ENCODE measurements around the gene VPS51.

VPS51 gene

GRCh38 chr11:65071907-65072630 is 23.9 kb upstream of the VPS51 start:
- DNase-seq (ENCODE audit: low read depth in 2 of 2): no peak
- no peak overlapping the region for H3K4me3 ChIP-seq (replicated peaks in 1 of 2; ENCODE audit: low read depth in 2 of 2, low read length in 2 of 2)
- no peak for TF ChIP-seq CTCF (IDR thresholded peaks at IDR 0.05; ENCODE audit: low read depth, low read length)

GRCh38 chr11:65072631-65072966 is 23.4 kb upstream of the VPS51 start:
- DNase-seq (ENCODE audit: low read depth in 2 of 2): no peak
- no peak overlapping the region for H3K4me3 ChIP-seq (replicated peaks in 1 of 2; ENCODE audit: low read depth in 2 of 2, low read length in 2 of 2)
- no peak for TF ChIP-seq CTCF (IDR thresholded peaks at IDR 0.05; ENCODE audit: low read depth, low read length)

GRCh38 chr11:65077451-65077850 is 18.6 kb upstream of the VPS51 start:
- no peak for TF ChIP-seq CTCF (IDR thresholded peaks at IDR 0.05; ENCODE audit: low read depth, low read length)
- peak in 1 of 2 donors; percentile 24 for DNase-seq (ENCODE audit: low read depth in 2 of 2)
- H3K4me3 ChIP-seq (replicated peaks in 1 of 2; ENCODE audit: low read depth in 2 of 2, low read length in 2 of 2): no peak overlapping the region

GRCh38 chr11:65078151-65078550 is 17.9 kb upstream of the VPS51 start:
- peak; percentile 66 for TF ChIP-seq CTCF (IDR thresholded peaks at IDR 0.05; ENCODE audit: low read depth, low read length)
- H3K4me3 ChIP-seq (replicated peaks in 1 of 2; ENCODE audit: low read depth in 2 of 2, low read length in 2 of 2): no peak overlapping the region
- DNase-seq (ENCODE audit: low read depth in 2 of 2): peak; percentile 35 to 47

GRCh38 chr11:65078786-65079342 is 17.1 kb upstream of the VPS51 start:
- DNase-seq (ENCODE audit: low read depth in 2 of 2): no peak
- no peak for TF ChIP-seq CTCF (IDR thresholded peaks at IDR 0.05; ENCODE audit: low read depth, low read length)
- no peak overlapping the region for H3K4me3 ChIP-seq (replicated peaks in 1 of 2; ENCODE audit: low read depth in 2 of 2, low read length in 2 of 2)

GRCh38 chr11:65083134-65083833 is 12.7 kb upstream of the VPS51 start:
- DNase-seq (ENCODE audit: low read depth in 2 of 2): no peak
- H3K4me3 ChIP-seq (replicated peaks in 1 of 2; ENCODE audit: low read depth in 2 of 2, low read length in 2 of 2): peak overlapping the region; percentile 81 to 91
- no peak for TF ChIP-seq CTCF (IDR thresholded peaks at IDR 0.05; ENCODE audit: low read depth, low read length)

All from cardiac fibroblast (primary cell).